CD14-positive monocyte (primary cell): ENCODE data around the gene GRM8. TPM values are rescaled to one million over a fixed set of nuclear protein-coding genes. Genes with fewer than 3 reads are reported as not detected.

Source experiments
- DNase-seq, 3 donors: peaks; one replicate each; pipeline ENCODE4 v3.0.0-alpha.2; 2011 to 2022
- H2AFZ ChIP-seq: 2 replicates; pipeline ENCODE4 v1.6.0; 2012; ENCODE audit warnings: mild to moderate bottlenecking, low read depth, low read length, inconsistent platforms; ENCODE audit not compliant: insufficient read depth, poor library complexity, severe bottlenecking
- H3K27ac ChIP-seq, 2 donors: 1 replicate in 1 of 2; 2 replicates in 1 of 2; pipeline ENCODE4 v1.5.1; 2012 to 2013; ENCODE audit warnings: low read length in 2 of 2, control low read depth in 1 of 2, inconsistent platforms in 1 of 2, low read depth in 1 of 2, mild to moderate bottlenecking in 1 of 2
- H3K27me3 ChIP-seq, 2 donors: one replicate each; pipeline versions ENCODE4 v1.6.0 to v1.6.1; 2011 to 2013; ENCODE audit warnings: low read length in 2 of 2; ENCODE audit not compliant: control insufficient read depth in 2 of 2, insufficient read depth in 2 of 2
- H3K36me3 ChIP-seq, 2 donors: replicated peaks in 1 of 2; 1 replicate in 1 of 2; 2 replicates in 1 of 2; pipeline versions ENCODE4 v1.5.1 to v1.6.1; 2012 to 2013; ENCODE audit warnings: low read length in 2 of 2, control low read depth in 1 of 2, inconsistent platforms in 1 of 2, mild to moderate bottlenecking in 1 of 2; ENCODE audit not compliant: insufficient read depth in 2 of 2, control insufficient read depth in 1 of 2
- H3K4me1 ChIP-seq, 2 donors: 1 replicate in 1 of 2; 2 replicates in 1 of 2; pipeline versions ENCODE4 v1.5.1 to v1.6.1; 2012 to 2013; ENCODE audit warnings: low read length in 2 of 2, control low read depth in 1 of 2, inconsistent platforms in 1 of 2, mild to moderate bottlenecking in 1 of 2, moderate library complexity in 1 of 2; ENCODE audit not compliant: insufficient read depth in 2 of 2, control insufficient read depth in 1 of 2
- H3K4me2 ChIP-seq: replicated peaks from 2 replicates; pipeline ENCODE3; 2012; ENCODE audit warnings: low read length, moderate library complexity, mild to moderate bottlenecking; ENCODE audit not compliant: poor library complexity, severe bottlenecking; ENCODE audit errors: extremely low read depth
- H3K4me3 ChIP-seq, 3 experiments: fragments of 200-600 bp in 1 of 3; sonication (generic) in 1 of 3; replicated peaks in 1 of 3; 1 replicate in 2 of 3; 2 replicates in 1 of 3; pipeline ENCODE4 v1.5.1; 2011 to 2013; ENCODE audit warnings: low read length in 3 of 3, mild to moderate bottlenecking in 3 of 3, control low read depth in 2 of 3, low read depth in 2 of 3, inconsistent platforms in 1 of 3, moderate library complexity in 1 of 3
- H3K79me2 ChIP-seq: 2 replicates; pipeline ENCODE4 v1.6.0; 2012; ENCODE audit warnings: mild to moderate bottlenecking, control low read depth, inconsistent platforms, low read length, moderate library complexity; ENCODE audit not compliant: insufficient read depth
- H3K9ac ChIP-seq: 2 replicates; pipeline ENCODE4 v1.6.0; 2017; ENCODE audit warnings: low read length, mild to moderate bottlenecking; ENCODE audit not compliant: insufficient read depth, poor library complexity, severe bottlenecking
- H3K9me3 ChIP-seq, 2 donors: replicated peaks in 1 of 2; 1 replicate in 1 of 2; 2 replicates in 1 of 2; pipeline versions ENCODE4 v1.5.1 to v1.6.1; 2012 to 2013; ENCODE audit warnings: low read length in 2 of 2, control low read depth in 1 of 2; ENCODE audit not compliant: control insufficient read depth in 1 of 2, insufficient read depth in 1 of 2
- H4K20me1 ChIP-seq: 2 replicates; pipeline ENCODE4 v1.6.0; 2012; ENCODE audit warnings: mild to moderate bottlenecking, low read length, control low read depth, moderate library complexity; ENCODE audit not compliant: insufficient read depth
- H3K27ac Mint-ChIP-seq, 7 donors: one replicate each; pipeline ENCODE4 v1.8.0; 2020; ENCODE audit warnings: mild to moderate bottlenecking in 7 of 7, mixed read lengths in 7 of 7, moderate library complexity in 6 of 7, inconsistent platforms in 2 of 7
- H3K27me3 Mint-ChIP-seq, 3 donors: one replicate each; pipeline ENCODE4 v1.8.0; 2021 to 2022; ENCODE audit warnings: low read depth in 3 of 3, mild to moderate bottlenecking in 3 of 3, mixed read lengths in 3 of 3, moderate library complexity in 3 of 3, inconsistent platforms in 1 of 3
- H3K36me3 Mint-ChIP-seq, 2 donors: one replicate each; pipeline ENCODE4 v1.8.0; 2020; ENCODE audit warnings: mixed read lengths in 2 of 2, inconsistent platforms in 1 of 2, mild to moderate bottlenecking in 1 of 2
- H3K4me1 Mint-ChIP-seq: one replicate; pipeline ENCODE4 v1.8.0; 2020; ENCODE audit warnings: mild to moderate bottlenecking, mixed read lengths
- H3K4me3 Mint-ChIP-seq, 2 donors: one replicate each; pipeline ENCODE4 v1.8.0; 2020; ENCODE audit warnings: mild to moderate bottlenecking in 2 of 2, mixed read lengths in 2 of 2, moderate library complexity in 1 of 2
- H3K9me3 Mint-ChIP-seq, 7 donors: one replicate each; pipeline ENCODE4 v1.8.0; 2020 to 2022; ENCODE audit warnings: mixed read lengths in 7 of 7, mild to moderate bottlenecking in 6 of 7, moderate library complexity in 6 of 7, inconsistent platforms in 2 of 7
- WGBS: methylation state at CpG from one replicate; pipeline ENCODE4 v1.1.5; 2013; ENCODE audit warnings: missing lambda C conversion rate; ENCODE audit not compliant: insufficient coverage; 5-methylcytosine and 5-hydroxymethylcytosine counted together
- intact Hi-C, 2 donors: fragments of 100-400 bp; cut with micrococcal nuclease; formaldehyde crosslinking; loops; one replicate each; pipeline versions ENCODE4 v1.15.0 to v1.15.1; 2023
- polyA plus RNA-seq, 3 donors: library from polyadenylated mRNA; depleted of rRNA in 1 of 3; unstranded in 2 of 3; stranded (reverse) in 1 of 3; fragments of 300-500 nt in 2 of 3; fragments of >200 nt in 1 of 3; fragmentation: Illumina TruSeq in 2 of 3; gene quantifications; 1 replicate in 2 of 3; 2 replicates in 1 of 3; pipeline ENCODE4 v1.2.3, GENCODE V29; 2012 to 2021
- TF ChIP-seq, protein P1 (sequence below): fragments of 200-600 bp; IDR thresholded peaks from one replicate; pipeline ENCODE4 v1.8.0; 2022; ENCODE audit warnings: antibody characterized with exemption, mild to moderate bottlenecking

GRM8 gene
- polyA plus RNA-seq, 3 donors, result not detected

- Mint-ChIP-seq H3K9me3 (peaks cover 0 to 4% (median 0%) of the 10 kb centered on the region in 7 donors), H3K27ac (no peak overlapping the region), H3K36me3 (no peaks in the 10 kb centered on the region), H3K4me3 (no peak overlapping the region), H3K4me1 (no peaks in the 10 kb centered on the region), H3K27me3 (no peaks in the 10 kb centered on the region)
- Histone ChIP-seq H3K27me3 (no peaks in the 10 kb centered on the region), H3K27ac (no peak overlapping the region), H3K36me3 (no peaks in the 10 kb centered on the region), H2AFZ (no peak overlapping the region), H3K4me2 (no peak overlapping the region), H3K4me1 (no peaks in the 10 kb centered on the region), H3K79me2 (no peaks in the 10 kb centered on the region), H3K9me3 (no peaks in the 10 kb centered on the region), H3K9ac (no peak overlapping the region), H4K20me1 (no peaks in the 10 kb centered on the region), H3K4me3 (no peak overlapping the region)
- no peak for DNase-seq
- TF ChIP-seq, protein P1, sequence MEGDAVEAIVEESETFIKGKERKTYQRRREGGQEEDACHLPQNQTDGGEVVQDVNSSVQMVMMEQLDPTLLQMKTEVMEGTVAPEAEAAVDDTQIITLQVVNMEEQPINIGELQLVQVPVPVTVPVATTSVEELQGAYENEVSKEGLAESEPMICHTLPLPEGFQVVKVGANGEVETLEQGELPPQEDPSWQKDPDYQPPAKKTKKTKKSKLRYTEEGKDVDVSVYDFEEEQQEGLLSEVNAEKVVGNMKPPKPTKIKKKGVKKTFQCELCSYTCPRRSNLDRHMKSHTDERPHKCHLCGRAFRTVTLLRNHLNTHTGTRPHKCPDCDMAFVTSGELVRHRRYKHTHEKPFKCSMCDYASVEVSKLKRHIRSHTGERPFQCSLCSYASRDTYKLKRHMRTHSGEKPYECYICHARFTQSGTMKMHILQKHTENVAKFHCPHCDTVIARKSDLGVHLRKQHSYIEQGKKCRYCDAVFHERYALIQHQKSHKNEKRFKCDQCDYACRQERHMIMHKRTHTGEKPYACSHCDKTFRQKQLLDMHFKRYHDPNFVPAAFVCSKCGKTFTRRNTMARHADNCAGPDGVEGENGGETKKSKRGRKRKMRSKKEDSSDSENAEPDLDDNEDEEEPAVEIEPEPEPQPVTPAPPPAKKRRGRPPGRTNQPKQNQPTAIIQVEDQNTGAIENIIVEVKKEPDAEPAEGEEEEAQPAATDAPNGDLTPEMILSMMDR, result no peak
- no CpG with 5 or more reads among the region's 1 CpG for WGBS
- intact Hi-C loops, result no loop called here
Measured at GRCh38 chr7:126403040-126403439, 849.7 kb downstream of the GRM8 start.

DNA sequence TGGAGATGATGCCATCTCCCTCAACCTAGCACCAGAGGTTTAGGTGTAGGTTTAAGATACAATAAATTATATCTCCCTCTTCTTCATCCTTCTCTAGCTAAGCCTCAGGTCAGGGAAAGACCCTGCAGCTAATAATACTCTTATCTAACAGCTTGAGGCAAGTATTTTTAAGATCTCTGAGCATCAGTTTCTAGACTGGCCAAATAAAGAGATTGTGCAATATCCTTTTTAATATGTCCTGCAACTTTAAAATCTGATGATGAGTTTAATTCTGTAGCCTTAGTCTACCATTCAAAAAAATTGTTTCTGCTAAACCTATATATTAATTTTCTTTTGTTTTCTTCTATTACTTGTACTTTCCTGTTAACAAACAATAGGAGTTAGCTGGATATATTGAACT, 850.8 kb downstream of the GRM8 start:
- TF ChIP-seq, protein P1, result no peak
- Mint-ChIP-seq H3K4me1 (no peaks in the 10 kb centered on the region), H3K27ac (no peak overlapping the region), H3K27me3 (no peaks in the 10 kb centered on the region), H3K36me3 (no peaks in the 10 kb centered on the region), H3K4me3 (no peak overlapping the region), H3K9me3 (peaks cover 0 to 7% (median 0%) of the 10 kb centered on the region in 7 donors)
- H3K79me2 ChIP-seq, result no peaks in the 10 kb centered on the region
- H3K4me2 ChIP-seq, result no peak overlapping the region
- no peak overlapping the region for H2AFZ ChIP-seq
- intact Hi-C loops, result no loop called here
- no peak for DNase-seq
- no peak overlapping the region for H3K27ac ChIP-seq
- no peak overlapping the region for H3K9ac ChIP-seq
- H3K9me3 ChIP-seq, result no peaks in the 10 kb centered on the region
- H4K20me1 ChIP-seq, result no peaks in the 10 kb centered on the region
- H3K36me3 ChIP-seq, result no peaks in the 10 kb centered on the region
- H3K4me3 ChIP-seq, result no peak overlapping the region
- no peaks in the 10 kb centered on the region for H3K27me3 ChIP-seq
- H3K4me1 ChIP-seq, result no peaks in the 10 kb centered on the region
